ENCODE data around the gene KNOP1. TPM values are rescaled to one million over a fixed set of nuclear protein-coding genes. Genes with fewer than 3 reads are reported as not detected.

Gene KNOP1
- total RNA-seq, 2 donors from 2014 or later = 8.5 to 9.1 TPM

GRCh38 chr16:19710991-19711545 lies 7.0 kb downstream of the KNOP1 start:
- ATAC-seq (no peak), DNase-seq (no peak)
- intact Hi-C loops (cut with DNase I) = loop anchor here in 1 of 2 donors (10.0 kb wide), 1 partner anchor 174 kb away; the partner anchor contains the start of gene GPRC5B

DNA sequence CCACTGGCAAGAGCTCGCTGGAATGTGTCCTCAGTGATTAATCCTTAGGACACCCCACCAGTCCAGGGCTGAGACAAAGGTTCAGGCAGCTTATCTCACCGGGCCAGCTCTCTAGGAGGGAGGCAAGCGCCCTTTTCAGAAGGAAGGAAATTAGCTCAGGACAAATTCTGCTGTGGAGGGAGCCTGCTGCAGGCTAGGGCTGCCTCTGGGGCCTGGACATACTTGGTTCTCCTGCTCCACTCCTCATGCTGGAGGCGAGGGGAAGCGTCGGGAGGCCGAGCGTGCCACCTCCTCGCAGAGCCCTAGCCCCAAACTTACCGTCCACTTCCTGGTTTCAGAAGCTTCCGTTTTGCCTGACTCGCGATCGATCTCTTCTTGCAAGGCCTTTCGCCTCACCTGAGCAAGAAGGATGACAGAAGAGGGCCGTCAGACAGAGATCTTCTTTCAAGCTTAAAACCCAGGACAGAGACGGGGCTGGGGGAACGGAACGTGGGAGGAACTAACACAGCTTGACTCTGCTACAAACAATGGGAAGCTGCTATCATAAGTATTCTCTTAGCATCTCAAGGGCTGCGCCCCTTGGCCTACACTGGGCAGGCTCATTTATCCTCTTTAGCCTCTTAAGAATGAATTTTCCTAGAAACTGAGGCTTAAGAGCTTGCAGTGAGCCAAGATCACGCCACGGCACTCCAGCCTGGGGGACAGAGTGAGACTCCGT lies 7.7 kb downstream of the KNOP1 start:
- DNase-seq = no peak
- intact Hi-C loops (cut with DNase I) = loop anchor here in 1 of 2 donors (10.0 kb wide), 1 partner anchor 174 kb away; the partner anchor contains the start of gene GPRC5B
- peak; percentile 25 to 36 for ATAC-seq

- intact Hi-C loops (cut with DNase I) = loop anchor here in 1 of 2 donors (10.0 kb wide), 1 partner anchor 175 kb away; the partner anchor contains the start of gene GPRC5B
- ATAC-seq = no peak
- no peak for DNase-seq
Observed at GRCh38 chr16:19709381-19710136, 8.5 kb downstream of the KNOP1 start.

- intact Hi-C loops (cut with DNase I) = no loop called here
Observed at GRCh38 chr16:19708296-19709205, 9.5 kb downstream of the KNOP1 start.

DNA sequence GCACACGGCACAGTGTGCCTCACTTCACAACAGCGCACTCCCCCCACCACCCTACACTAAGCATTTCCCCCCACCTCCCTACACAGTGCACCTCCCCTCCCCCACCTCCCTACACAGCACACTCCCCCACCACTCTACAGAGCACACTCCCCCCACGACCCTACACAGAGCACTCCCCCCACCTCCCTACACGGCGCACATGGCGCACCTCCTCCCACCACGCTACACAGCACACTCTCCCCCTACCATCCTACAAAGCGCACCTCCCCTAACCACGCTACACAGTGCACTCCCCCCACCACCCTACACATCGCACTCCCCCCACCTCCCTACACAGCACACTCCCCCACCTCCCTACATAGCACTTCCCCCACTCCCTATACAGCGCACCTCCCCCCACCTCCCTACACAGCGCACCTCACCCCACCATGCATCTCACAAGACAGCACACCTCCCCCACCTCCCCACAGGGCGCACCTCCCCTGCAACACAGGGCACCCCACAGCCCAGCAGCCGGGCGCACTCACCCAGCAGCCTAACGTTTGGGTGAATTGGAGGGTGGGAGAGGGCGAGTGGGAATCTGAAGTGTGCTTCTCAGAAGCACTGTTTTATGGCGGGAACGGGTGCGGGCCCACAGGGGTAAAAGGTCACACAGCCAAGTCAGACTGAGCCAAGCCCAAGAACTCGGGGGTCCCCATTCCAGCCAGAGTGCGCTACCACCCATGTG lies 10.3 kb downstream of the KNOP1 start:
- DNase-seq (no peak), ATAC-seq (no peak)
- intact Hi-C loops (cut with DNase I) = no loop called here

More at GRCh38 chr16:19708296-19709205, 9.5 kb downstream of the KNOP1 start:
- DNase-seq = no peak
- no peak for ATAC-seq

GRCh38 chr16:19706846-19707245 lies 11.2 kb downstream of the KNOP1 start:
- DNase-seq = no peak
- intact Hi-C loops (cut with DNase I) = no loop called here
- ATAC-seq = no peak

DNA sequence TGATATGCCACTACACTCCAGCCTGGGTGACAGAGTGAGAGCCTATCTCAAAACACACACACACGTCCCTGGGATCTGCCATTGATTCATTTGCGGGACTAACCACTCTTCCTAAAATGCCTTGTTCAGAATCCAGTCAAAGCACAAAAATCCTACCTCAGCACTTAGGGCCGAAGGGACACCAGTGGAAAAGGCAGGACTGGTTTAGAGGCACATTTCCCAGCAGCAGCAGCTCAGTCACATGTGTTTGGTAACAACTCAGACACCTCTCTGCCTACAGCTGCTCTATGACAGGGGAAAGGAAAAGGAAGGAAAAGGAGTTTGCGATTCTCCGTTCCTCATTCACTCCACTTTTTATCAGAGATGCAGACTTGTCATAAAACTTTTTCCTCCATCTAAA lies 12.2 kb downstream of the KNOP1 start:
- no peak for DNase-seq
- no peak for ATAC-seq
- intact Hi-C loops (cut with DNase I) = no loop called here

- no peak for DNase-seq
- intact Hi-C loops (cut with DNase I) = no loop called here
- no peak for ATAC-seq
Observed at GRCh38 chr16:19705146-19705501, 12.9 kb downstream of the KNOP1 start.

DNA sequence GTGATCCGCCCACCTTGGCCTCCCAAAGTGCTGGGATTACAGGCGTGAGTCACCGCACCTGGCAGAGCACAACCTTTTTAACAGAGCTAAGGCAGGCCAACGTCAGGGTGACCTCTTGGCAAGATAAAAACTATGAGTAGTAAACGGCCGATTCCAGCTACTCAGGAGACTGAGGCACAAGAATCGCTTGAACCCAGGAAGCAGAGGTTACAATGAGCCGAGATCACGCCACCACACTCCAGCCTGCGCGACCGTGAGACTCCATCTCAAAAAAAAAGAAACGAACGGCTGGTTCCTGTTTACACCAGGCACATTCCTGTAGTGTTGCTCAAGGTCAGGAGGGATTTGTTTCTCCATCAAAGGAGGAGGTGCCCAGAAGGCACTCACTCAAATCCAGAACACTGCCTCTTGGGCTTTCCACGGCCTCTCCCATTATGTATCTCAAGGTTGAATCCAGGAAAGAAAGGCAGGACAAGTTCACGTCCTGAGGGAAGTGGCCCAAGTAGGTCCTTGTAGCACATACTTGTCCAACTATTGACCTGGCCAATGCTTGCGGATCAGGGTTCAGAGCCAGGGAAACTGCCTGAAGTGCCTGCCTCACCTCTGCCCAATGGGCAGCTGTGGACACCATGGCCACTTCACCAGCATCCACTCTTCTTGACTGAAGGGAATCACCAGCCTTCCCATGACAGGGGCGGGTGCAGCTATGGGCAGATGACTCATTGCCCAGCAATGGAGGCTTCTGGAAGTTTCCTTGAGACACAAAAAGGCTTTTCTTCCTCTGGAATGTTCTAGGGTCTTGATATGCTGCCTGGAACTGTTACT lies 13.5 kb downstream of the KNOP1 start:
- DNase-seq = no peak
- intact Hi-C loops (cut with DNase I) = loop anchor here in 1 of 2 donors (5.0 kb wide), 1 partner anchor 178 kb away; the partner anchor contains the start of gene GPRC5B
- peak in 1 of 2 donors; percentile 62 for ATAC-seq

DNA sequence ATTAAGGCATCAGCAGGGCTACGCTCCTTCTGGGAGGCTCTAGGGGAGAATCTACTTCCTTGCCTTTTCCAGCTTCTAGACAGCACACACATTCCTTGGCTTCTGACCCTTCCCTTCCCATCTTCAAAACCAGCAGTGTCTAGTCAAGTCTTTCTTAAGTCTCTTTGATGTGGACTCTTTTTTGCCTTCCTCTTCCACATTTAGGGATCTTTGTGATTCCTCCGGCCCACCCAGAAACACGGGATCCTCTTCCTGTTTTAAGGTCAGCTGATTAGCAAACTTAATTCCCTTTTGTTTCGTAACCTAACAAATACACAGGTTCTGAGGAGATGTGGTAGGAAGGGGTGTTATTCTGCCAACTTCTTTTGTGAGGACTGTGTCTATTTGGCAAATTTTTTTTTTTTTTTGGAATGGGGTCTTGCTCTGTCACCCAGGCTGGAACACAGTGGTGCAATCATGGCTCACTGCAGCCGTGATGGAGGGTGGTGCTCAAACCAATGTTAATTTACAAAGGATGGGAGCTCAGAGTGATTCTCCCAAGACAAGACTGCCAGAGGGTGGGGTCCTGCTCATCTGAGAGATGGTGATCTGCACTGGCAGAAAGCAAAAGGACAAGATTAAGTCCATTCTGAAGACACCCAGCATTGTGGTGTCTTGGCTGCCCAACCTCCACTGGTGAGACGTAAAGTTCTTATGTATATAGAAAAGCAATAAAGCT lies 14.7 kb downstream of the KNOP1 start:
- intact Hi-C loops (cut with DNase I) = loop anchor here in 1 of 2 donors (5.0 kb wide), 1 partner anchor 179 kb away; the partner anchor contains the start of gene GPRC5B
- ATAC-seq = no peak
- no peak for DNase-seq

DNA sequence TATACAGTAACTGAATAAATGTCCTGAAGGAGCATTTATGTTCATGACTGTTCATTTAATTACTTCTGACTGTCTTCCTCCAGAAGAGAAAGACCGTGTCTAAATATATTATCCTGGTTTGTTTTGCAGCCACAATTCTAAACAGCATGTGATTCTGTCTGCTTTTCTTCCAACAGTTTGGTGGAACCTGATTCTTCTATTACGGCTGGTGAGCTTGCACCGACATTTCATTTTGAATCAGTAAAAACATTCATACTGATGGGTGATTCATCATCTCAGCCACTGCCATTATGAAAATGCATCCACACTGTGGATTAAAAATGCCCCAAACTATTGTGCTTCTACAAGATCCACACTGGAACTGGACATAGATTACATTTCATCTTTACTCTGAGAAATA lies 16.9 kb downstream of the KNOP1 start:
- DNase-seq (no peak), ATAC-seq (no peak)
- intact Hi-C loops (cut with DNase I) = loop anchor here in 1 of 2 donors (5.0 kb wide), 1 partner anchor 181 kb away; the partner anchor contains the start of gene GPRC5B

DNA sequence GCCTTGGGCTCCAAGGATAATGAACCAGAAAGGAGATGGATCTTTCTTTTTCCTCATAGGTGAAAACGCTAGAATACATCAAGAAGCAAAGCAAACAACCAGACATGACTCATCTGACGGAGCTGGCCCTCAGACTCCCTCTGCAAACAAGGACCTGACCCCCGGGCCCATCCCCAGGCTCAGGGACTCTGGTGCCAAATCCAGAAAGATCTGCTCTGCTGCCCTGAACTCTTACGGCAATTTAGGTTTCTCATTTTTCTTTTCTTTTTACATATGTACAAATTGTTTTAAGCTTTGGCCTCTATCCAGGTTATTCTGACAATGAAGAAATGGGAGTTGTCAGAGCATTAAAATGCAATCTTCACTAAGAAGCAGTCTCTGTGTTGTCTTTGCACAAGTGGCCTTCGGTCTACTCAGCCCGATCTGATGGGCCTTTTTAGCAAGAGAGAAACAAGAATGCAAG lies 17.7 kb downstream of the KNOP1 start:
- DNase-seq (no peak), ATAC-seq (peak in 1 of 2 donors; percentile 15)
- intact Hi-C loops (cut with DNase I) = loop anchor here in 1 of 2 donors (5.0 kb wide), 1 partner anchor 182 kb away; the partner anchor contains the start of gene GPRC5B

GRCh38 chr16:19699472-19699871 lies 18.6 kb downstream of the KNOP1 start:
- ATAC-seq (no peak), DNase-seq (no peak)
- intact Hi-C loops (cut with DNase I) = no loop called here

- intact Hi-C loops (cut with DNase I) = no loop called here
- ATAC-seq = peak in 1 of 2 donors; percentile 14
Observed at GRCh38 chr16:19698480-19699465, 19.3 kb downstream of the KNOP1 start.

GRCh38 chr16:19697756-19698318 lies 20.2 kb downstream of the KNOP1 start:
- ATAC-seq = no peak
- intact Hi-C loops (cut with DNase I) = no loop called here
- no peak for DNase-seq

More at GRCh38 chr16:19698480-19699465, 19.3 kb downstream of the KNOP1 start:
- DNase-seq = no peak
